ENCODE measurements around the gene NANOS3. TPM values are rescaled to one million over a fixed set of nuclear protein-coding genes. Genes with fewer than 3 reads are reported as not detected.

NANOS3 gene
- total RNA-seq, 2 experiments from 2014 or later: not detected

GRCh38 chr19:13840305-13841085 is 36.4 kb upstream of the NANOS3 start:
- Histone ChIP-seq H3K4me2 (ENCODE audit: low read length) (peak overlapping the region; percentile 76), H3K4me1 (ENCODE audit: insufficient read depth, low read length, poor library complexity, severe bottlenecking) (peaks cover 67% of the 10 kb centered on the region), H3K79me2 (ENCODE audit: insufficient read depth, low read depth, low read length) (no peaks in the 10 kb centered on the region), H3K36me3 (ENCODE audit: insufficient read depth, low read length) (no peaks in the 10 kb centered on the region), H4K20me1 (ENCODE audit: insufficient read depth, low read length) (no peaks in the 10 kb centered on the region), H3K4me3 (ENCODE audit: low read depth, low read length, poor library complexity, severe bottlenecking) (peak overlapping the region; percentile 65), H3K9me3 (ENCODE audit: low read length) (no peaks in the 10 kb centered on the region), H3K27ac (ENCODE audit: low read depth, low read length, poor library complexity, severe bottlenecking) (no peak overlapping the region), H3K9me2 (ENCODE audit: insufficient read depth, low read length) (no peaks in the 10 kb centered on the region), H2AFZ (ENCODE audit: low read length) (peak overlapping the region; percentile 74; the same call in 1 of the 2 replicates)
- BruUV-seq (replicated peaks): no TSS peak
- POLR2A ChIA-PET: interaction anchor here (1.4 kb wide), 1 partner anchor 45 kb away, joined by 3 read pairs; the partner anchor contains the start of gene ZSWIM4
- TF ChIP-seq CTCF (conservative IDR thresholded peaks at IDR 0.05; ENCODE audit: low read length) (no peak), EZH2phosphoT487 (IDR thresholded peaks at IDR 0.05; ENCODE audit: borderline replicate concordance, low read depth, low read length) (no peak)
- CTCF ChIA-PET (ENCODE audit: unreplicated experiment): interaction anchor here (0.6 kb wide), 1 partner anchor 52 kb away, joined by 11 read pairs; no protein-coding TSS in a partner anchor
- DNase-seq (ENCODE audit: low spot score): no peak
- intact Hi-C loops (cut with micrococcal nuclease; ENCODE audit: unreplicated experiment): no loop called here

- no peaks in the 10 kb centered on the region for H4K20me1 ChIP-seq (ENCODE audit: insufficient read depth, low read length)
- intact Hi-C loops (cut with micrococcal nuclease; ENCODE audit: unreplicated experiment): no loop called here
- no peaks in the 10 kb centered on the region for H3K79me2 ChIP-seq (ENCODE audit: insufficient read depth, low read depth, low read length)
Observed at GRCh38 chr19:13841086-13841961, 35.6 kb upstream of the NANOS3 start.

More at GRCh38 chr19:13841086-13841961, 35.6 kb upstream of the NANOS3 start:
- H3K4me2 ChIP-seq (ENCODE audit: low read length): peak overlapping the region; percentile 74
- H3K9me2 ChIP-seq (ENCODE audit: insufficient read depth, low read length): no peaks in the 10 kb centered on the region
- no peak for TF ChIP-seq CTCF (conservative IDR thresholded peaks at IDR 0.05; ENCODE audit: low read length)
- no peak for TF ChIP-seq EZH2phosphoT487 (IDR thresholded peaks at IDR 0.05; ENCODE audit: borderline replicate concordance, low read depth, low read length)
- no peak for DNase-seq (ENCODE audit: low spot score)
- H3K9me3 ChIP-seq (ENCODE audit: low read length): no peaks in the 10 kb centered on the region
- peak overlapping the region; percentile 68 for H3K4me3 ChIP-seq (ENCODE audit: low read depth, low read length, poor library complexity, severe bottlenecking)
- H2AFZ ChIP-seq (ENCODE audit: low read length): no peak overlapping the region
- POLR2A ChIA-PET: no interaction called here
- H3K36me3 ChIP-seq (ENCODE audit: insufficient read depth, low read length): no peaks in the 10 kb centered on the region
- CTCF ChIA-PET (ENCODE audit: unreplicated experiment): interaction anchor here (0.6 kb wide), 1 partner anchor 46 kb away, joined by 6 read pairs; the partner anchor contains the start of gene ZSWIM4
- BruUV-seq (replicated peaks): no TSS peak
- H3K4me1 ChIP-seq (ENCODE audit: insufficient read depth, low read length, poor library complexity, severe bottlenecking): peaks cover 66% of the 10 kb centered on the region
- H3K27ac ChIP-seq (ENCODE audit: low read depth, low read length, poor library complexity, severe bottlenecking): no peak overlapping the region
